HEK293 (cell line): ENCODE measurements around the gene PCDHGA5.

Experiments
- HOXC10 ChIP-seq: sonication (generic); formaldehyde crosslinking; IDR thresholded peaks from 2 replicates; pipeline ENCODE4 v1.8.1; 2023; ENCODE audit warnings: mild to moderate bottlenecking, missing genetic modification reagents
- MEIS1 ChIP-seq: sonication (generic); formaldehyde crosslinking; IDR thresholded peaks from 2 replicates; pipeline ENCODE4 v1.8.1; 2022; ENCODE audit warnings: missing genetic modification reagents, mild to moderate bottlenecking, borderline replicate concordance
- RBAK ChIP-seq: fragments of 450-650 bp; formaldehyde crosslinking; IDR thresholded peaks from 2 replicates; pipeline ENCODE4 v1.5.1; 2016; ENCODE audit warnings: missing biosample characterization, missing genetic modification characterization
- ZNF175 ChIP-seq: fragments of 450-650 bp; formaldehyde crosslinking; IDR thresholded peaks from 2 replicates; pipeline ENCODE4 v1.5.1; 2016; ENCODE audit warnings: missing biosample characterization, missing genetic modification characterization
- ZNF19 ChIP-seq: fragments of 450-650 bp; formaldehyde crosslinking; IDR thresholded peaks from 2 replicates; pipeline ENCODE4; 2016; ENCODE audit warnings: missing biosample characterization, missing genetic modification characterization, low read depth
- ZNF560 ChIP-seq: fragments of 450-650 bp; formaldehyde crosslinking; IDR thresholded peaks from 2 replicates; pipeline ENCODE4 v1.5.1; 2017; ENCODE audit warnings: missing biosample characterization, missing genetic modification characterization, borderline replicate concordance
- ZNF785 ChIP-seq: fragments of 450-650 bp; formaldehyde crosslinking; IDR thresholded peaks from 2 replicates; pipeline ENCODE4 v1.5.1; 2016; ENCODE audit warnings: missing biosample characterization, missing genetic modification characterization
- TF ChIP-seq, protein P1 (sequence below): fragments of 450-650 bp; formaldehyde crosslinking; IDR thresholded peaks from 2 replicates; pipeline ENCODE4 v1.5.1; 2016; ENCODE audit warnings: missing biosample characterization, missing genetic modification characterization
- TF ChIP-seq, protein P2 (sequence below): fragments of 450-650 bp; formaldehyde crosslinking; IDR thresholded peaks from 2 replicates; pipeline ENCODE4 v1.5.1; 2016; ENCODE audit warnings: missing biosample characterization, missing genetic modification characterization

DNA sequence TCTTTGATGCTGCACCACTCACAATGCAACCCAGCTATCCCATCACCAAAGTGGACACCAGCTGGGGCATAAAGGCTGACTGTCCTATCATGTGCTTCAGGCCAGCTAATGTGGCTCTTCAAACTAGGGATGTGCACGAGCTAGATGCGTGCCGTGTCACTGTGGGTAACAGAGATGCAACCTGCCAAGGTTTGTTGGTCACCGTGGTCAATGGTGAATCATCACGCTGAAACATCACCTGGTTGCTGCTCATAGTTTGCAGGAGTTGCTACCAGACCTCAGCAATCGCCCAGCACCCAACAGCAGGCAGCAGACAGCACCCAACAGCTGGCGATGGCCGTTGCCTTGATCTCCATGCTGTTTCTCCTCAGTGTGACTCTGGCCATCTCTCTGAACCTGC is 35.7 kb upstream of the PCDHGA5 start:
- TF ChIP-seq, protein P1, sequence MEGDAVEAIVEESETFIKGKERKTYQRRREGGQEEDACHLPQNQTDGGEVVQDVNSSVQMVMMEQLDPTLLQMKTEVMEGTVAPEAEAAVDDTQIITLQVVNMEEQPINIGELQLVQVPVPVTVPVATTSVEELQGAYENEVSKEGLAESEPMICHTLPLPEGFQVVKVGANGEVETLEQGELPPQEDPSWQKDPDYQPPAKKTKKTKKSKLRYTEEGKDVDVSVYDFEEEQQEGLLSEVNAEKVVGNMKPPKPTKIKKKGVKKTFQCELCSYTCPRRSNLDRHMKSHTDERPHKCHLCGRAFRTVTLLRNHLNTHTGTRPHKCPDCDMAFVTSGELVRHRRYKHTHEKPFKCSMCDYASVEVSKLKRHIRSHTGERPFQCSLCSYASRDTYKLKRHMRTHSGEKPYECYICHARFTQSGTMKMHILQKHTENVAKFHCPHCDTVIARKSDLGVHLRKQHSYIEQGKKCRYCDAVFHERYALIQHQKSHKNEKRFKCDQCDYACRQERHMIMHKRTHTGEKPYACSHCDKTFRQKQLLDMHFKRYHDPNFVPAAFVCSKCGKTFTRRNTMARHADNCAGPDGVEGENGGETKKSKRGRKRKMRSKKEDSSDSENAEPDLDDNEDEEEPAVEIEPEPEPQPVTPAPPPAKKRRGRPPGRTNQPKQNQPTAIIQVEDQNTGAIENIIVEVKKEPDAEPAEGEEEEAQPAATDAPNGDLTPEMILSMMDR (tag by site-specific recombination), result no peak
- TF ChIP-seq ZNF19 (tag by site-specific recombination) (no peak), HOXC10 (CRISPR knock-in tag) (no peak), ZNF175 (tag by site-specific recombination) (no peak), MEIS1 (CRISPR knock-in tag) (no peak), RBAK (no peak), ZNF560 (no peak), ZNF785 (tag by site-specific recombination) (no peak)
- TF ChIP-seq, protein P2, sequence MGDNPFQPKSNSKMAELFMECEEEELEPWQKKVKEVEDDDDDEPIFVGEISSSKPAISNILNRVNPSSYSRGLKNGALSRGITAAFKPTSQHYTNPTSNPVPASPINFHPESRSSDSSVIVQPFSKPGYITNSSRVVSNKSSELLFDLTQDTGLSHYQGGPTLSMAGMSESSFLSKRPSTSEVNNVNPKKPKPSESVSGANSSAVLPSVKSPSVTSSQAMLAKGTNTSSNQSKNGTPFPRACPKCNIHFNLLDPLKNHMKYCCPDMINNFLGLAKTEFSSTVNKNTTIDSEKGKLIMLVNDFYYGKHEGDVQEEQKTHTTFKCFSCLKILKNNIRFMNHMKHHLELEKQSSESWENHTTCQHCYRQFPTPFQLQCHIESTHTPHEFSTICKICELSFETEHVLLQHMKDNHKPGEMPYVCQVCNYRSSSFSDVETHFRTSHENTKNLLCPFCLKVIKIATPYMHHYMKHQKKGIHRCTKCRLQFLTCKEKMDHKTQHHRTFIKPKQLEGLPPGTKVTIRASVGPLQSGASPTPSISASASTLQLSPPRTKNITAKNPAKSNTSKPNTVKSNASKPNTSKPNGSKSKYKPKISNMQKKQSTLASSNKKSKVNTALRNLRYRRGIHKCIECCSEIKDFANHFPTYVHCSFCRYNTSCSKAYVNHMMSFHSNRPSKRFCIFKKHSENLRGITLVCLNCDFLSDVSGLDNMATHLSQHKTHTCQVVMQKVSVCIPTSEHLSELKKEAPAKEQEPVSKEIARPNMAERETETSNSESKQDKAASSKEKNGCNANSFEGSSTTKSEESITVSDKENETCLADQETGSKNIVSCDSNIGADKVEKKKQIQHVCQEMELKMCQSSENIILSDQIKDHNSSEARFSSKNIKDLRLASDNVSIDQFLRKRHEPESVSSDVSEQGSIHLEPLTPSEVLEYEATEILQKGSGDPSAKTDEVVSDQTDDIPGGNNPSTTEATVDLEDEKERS (tag by site-specific recombination), result no peak
